GM21786 (cell line): ENCODE results near the gene CDC5L.
"Not testable (repeated sequence)": the region's sequence is repeated elsewhere in the genome, so short reads cannot be mapped to it uniquely, and the experiment has no call there.

Experiments
- ATAC-seq: cut with Tn5 transposase; IDR thresholded peaks from one replicate; pipeline ENCODE4 v1.9.1; 2021; ENCODE audit not compliant: unreplicated experiment

The CDC5L gene

GRCh38 chr6:44387346-44388134 is at the start of gene CDC5L:
TSS of gene CDC5L (plus strand) at chr6:44387706. CDS start at chr6:44387824, 118 bp downstream.
- peak; percentile 95 for ATAC-seq

GRCh38 chr6:44338228-44339122 is 49.0 kb upstream of the CDC5L start:
- ATAC-seq, result no peak

GRCh38 chr6:44339301-44339700 is 48.2 kb upstream of the CDC5L start:
- no peak for ATAC-seq

- no peak for ATAC-seq
These were observed 47.5 kb upstream of the CDC5L start for GRCh38 chr6:44339763-44340625.

- no peak for ATAC-seq
These were observed 46.2 kb upstream of the CDC5L start for GRCh38 chr6:44341095-44341890.

GRCh38 chr6:44342052-44342451 is 45.5 kb upstream of the CDC5L start:
- no peak for ATAC-seq

- ATAC-seq, result no peak
These were observed 45.0 kb upstream of the CDC5L start, which contains the start of gene SPATS1 for GRCh38 chr6:44342489-44342888. TSS of gene SPATS1 (plus strand) at chr6:44342650. CDS start at chr6:44343096, 446 bp downstream.

GRCh38 chr6:44346818-44347217 is 40.7 kb upstream of the CDC5L start:
- ATAC-seq, result not testable (repeated sequence)

- ATAC-seq, result no peak
These were observed 37.4 kb upstream of the CDC5L start for GRCh38 chr6:44349904-44350649.

GRCh38 chr6:44350650-44350994 is 36.9 kb upstream of the CDC5L start:
- ATAC-seq, result not testable (repeated sequence)

- no peak for ATAC-seq
These were observed 35.2 kb upstream of the CDC5L start for GRCh38 chr6:44352259-44352658.

GRCh38 chr6:44353336-44353735 is 34.2 kb upstream of the CDC5L start:
- ATAC-seq, result no peak

GRCh38 chr6:44355640-44356039 is 31.9 kb upstream of the CDC5L start:
- ATAC-seq, result no peak

- no peak for ATAC-seq
These were observed 31.0 kb upstream of the CDC5L start for GRCh38 chr6:44356487-44356886.

GRCh38 chr6:44359973-44360372 is 27.5 kb upstream of the CDC5L start:
- ATAC-seq, result no peak

GRCh38 chr6:44361947-44362346 is 25.6 kb upstream of the CDC5L start:
- no peak for ATAC-seq

- ATAC-seq, result no peak
These were observed 24.1 kb upstream of the CDC5L start for GRCh38 chr6:44363377-44363926.

GRCh38 chr6:44366781-44367180 is 20.7 kb upstream of the CDC5L start:
- ATAC-seq, result no peak

- ATAC-seq, result no peak
These were observed 19.8 kb upstream of the CDC5L start for GRCh38 chr6:44367681-44368080.
